Astrocyte of the hippocampus (primary cell): ENCODE data around the gene PRSS21.
A peak's percentile ranks its signal among the peaks of the same experiment; 100 is the strongest.

ENCODE experiments used
- DNase-seq: peaks from one replicate; pipeline ENCODE4 v3.0.0; 2011; ENCODE audit warnings: low read depth, low spot score

PRSS21 gene

GRCh38 chr16:2806286-2806685 lies 10.8 kb upstream of the PRSS21 start:
- no peak for DNase-seq

DNA sequence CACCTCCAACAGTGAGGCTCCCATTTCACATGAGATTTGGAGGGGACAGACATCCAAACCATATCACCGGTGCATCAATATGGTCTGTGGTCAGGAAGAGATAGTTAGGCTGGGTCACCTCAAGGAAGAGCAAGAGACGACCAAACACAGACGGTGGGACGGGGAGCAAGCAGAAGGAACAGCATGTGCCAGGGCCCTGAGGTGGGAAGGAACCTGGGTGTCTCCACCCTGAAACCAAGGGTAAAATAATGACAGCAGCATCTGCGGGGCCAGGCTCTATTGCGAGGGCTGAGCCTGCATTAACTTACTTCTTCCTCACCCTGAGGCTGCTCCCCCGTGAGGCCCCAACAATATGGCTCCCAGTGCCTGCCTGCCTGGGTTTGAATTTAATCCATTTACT lies 8.9 kb upstream of the PRSS21 start:
- no peak for DNase-seq

- no peak for DNase-seq
These were observed 7.8 kb upstream of the PRSS21 start for GRCh38 chr16:2809149-2809760.

DNA sequence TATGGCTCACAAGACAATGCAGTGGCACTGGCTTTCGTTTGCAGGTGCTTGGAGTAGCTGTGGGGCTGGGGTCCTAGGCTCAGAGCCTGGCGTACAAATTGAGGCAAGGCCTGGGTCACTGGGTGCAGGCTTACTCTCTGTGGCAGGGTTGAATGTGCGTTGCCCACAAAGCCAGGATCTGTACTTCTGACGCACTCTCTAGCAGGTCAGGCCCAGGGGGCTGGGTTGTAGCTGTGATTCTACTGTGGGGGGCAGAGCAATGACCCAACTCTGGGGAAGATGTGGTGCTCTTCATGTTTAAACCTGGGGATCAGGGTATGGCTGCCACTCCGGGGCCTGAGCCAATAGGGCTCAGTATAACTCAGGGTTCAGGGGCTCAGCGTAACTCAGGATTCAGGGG lies 6.4 kb upstream of the PRSS21 start:
- DNase-seq = no peak

- DNase-seq = peak; percentile 45
These were observed 5.2 kb upstream of the PRSS21 start for GRCh38 chr16:2811703-2812471.

DNA sequence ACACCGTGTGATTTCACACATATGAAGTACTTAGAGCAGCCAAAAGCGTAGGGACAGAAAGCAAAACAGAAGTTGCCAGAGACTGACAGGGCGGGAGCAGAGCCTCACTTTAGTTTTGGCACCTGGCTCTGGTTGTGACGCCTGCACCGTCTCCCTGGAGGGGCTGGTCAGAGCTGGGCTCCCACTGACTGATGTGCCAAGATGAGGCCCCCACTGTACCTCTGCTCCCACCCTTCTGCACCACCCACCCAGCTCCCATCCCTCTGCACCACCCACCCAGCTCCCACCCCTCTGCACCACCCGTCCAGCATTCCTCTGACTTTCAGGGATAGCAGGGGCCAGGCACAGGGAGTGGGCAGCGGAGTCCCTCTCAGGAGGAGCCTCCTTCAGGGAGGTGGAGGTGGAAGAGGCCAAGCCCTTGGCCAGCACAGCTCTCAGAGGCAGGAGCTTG lies 3.2 kb upstream of the PRSS21 start:
- DNase-seq = no peak

- DNase-seq = no peak
These were observed 2.3 kb upstream of the PRSS21 start for GRCh38 chr16:2814551-2815298.

DNA sequence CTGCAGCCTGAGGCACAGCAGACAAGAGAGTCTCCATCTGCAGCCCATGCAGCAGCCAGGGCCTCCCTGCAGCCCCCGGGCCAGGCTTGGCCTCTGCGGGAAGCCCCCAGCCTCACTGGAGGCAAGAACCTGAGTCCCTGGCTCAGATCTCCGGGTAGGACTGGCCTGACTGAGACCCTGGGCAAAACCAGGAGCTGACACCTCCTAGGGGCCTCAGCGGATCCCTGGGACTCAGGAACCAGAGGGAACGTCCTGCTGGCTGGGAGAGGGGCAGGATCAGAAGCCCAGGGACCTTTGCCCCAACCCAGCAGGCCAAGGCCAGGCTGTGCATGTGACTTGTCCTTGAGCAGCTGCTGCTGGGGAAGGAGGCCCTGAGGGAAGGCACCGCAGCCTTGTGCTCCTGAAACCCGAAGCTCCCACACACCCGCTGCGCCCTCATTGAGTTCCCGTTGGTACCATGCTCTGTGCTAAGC lies 1.7 kb upstream of the PRSS21 start:
- DNase-seq = no peak

DNA sequence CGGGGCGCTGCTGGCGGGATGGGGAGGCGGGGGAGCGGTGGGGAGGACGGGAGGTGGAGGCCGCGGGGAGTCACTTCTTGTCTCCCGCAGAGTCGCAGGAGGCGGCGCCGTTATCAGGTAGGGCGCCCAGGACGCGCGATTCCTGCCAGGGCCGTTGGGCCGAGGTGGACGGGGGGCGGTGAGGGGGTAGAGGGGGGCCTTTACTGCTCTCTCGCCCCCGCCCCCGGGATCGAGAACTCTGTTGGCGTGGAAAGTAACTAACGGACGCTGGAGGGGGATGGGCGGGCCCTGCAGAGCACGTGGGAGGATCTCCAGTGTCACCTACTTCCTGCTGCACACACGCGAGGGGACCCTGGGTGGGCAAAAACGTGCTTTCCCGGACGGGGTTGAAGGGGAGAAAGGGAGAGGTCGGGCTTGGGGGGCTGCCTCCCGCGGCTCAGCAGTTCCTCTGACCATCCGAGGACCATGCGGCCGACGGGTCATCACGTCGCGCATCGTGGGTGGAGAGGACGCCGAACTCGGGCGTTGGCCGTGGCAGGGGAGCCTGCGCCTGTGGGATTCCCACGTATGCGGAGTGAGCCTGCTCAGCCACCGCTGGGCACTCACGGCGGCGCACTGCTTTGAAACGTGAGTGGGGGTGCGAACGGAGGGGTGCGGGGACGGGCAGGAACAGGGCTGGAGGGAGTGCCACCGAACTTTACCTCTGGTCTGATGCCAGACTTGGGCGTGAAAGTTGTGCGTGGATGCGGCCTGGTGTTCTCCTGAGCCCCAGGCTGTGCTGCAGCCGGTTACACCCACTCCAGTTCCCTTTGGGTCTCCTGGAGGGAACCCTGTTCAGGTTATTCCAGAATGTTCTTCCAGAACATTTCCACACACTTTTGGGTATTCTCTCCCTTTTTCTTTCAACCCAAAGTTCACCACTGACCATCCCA lies 569 bp downstream of the PRSS21 start:
- DNase-seq = no peak

DNA sequence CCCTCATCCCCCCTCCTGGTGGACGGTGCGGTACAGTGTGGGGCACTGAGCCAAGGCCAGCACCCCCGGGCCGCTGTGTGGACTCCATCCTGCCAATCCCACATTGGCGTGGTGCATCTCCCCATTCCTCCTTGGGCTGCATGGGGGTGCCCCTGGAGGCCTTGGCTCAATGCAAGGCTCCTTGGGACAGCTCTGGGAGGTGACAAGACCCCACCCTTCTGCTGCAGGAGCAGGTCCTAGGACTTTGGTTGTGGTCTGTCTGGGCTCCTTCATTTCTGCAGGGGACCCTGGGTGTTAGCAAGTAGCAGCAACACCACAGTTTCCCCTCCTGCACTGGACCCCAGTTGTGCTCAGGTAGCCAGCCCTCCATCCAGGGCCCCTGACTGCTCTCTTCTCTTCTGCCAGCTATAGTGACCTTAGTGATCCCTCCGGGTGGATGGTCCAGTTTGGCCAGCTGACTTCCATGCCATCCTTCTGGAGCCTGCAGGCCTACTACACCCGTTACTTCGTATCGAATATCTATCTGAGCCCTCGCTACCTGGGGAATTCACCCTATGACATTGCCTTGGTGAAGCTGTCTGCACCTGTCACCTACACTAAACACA lies 1.3 kb downstream of the PRSS21 start:
- no peak for DNase-seq

- no peak for DNase-seq
These were observed 2.3 kb downstream of the PRSS21 start for GRCh38 chr16:2819179-2819938.

- no peak for DNase-seq
These were observed 3.1 kb downstream of the PRSS21 start for GRCh38 chr16:2819939-2820835.

- DNase-seq = no peak
These were observed 3.9 kb downstream of the PRSS21 start for GRCh38 chr16:2820836-2821486.

GRCh38 chr16:2821487-2822157 lies 4.6 kb downstream of the PRSS21 start:
- no peak for DNase-seq

DNA sequence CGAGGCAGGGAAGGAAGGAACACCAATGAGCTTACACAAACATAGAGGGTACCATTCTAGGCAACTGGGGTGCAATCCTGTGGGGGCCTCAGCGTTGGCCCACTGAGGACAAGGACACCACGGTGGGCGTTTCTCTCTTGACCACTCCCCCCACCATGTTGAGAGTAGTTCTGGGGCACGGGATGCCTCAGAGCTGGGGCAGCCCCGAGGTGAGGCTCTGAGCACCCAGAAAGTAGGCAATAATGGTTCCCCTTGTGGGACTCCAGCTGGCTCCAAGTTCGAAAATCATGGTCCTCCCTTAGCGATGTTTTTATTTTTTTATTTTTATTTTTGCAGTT lies 5.1 kb downstream of the PRSS21 start:
- DNase-seq = no peak

DNA sequence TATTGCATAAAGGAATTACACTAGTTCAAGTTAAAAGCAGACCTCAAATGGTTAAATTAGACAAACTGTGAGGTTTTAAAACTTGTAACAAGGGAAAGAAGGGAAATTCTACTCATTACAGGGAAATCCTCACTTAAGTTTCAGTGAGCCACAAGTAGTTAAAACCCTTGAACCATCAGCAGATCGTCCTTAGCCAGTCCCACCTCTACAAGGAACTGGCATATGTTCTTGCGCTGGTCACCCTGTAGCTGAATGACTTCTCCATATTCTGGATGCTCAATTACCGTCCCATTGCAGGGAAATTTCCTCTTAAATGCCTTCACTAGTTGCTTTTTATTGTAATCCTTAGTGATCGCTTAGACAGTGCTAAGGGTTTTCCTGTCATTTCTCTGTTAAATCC lies 5.5 kb downstream of the PRSS21 start:
- no peak for DNase-seq

- DNase-seq = no peak
These were observed 7.6 kb downstream of the PRSS21 start for GRCh38 chr16:2824626-2825025.

DNA sequence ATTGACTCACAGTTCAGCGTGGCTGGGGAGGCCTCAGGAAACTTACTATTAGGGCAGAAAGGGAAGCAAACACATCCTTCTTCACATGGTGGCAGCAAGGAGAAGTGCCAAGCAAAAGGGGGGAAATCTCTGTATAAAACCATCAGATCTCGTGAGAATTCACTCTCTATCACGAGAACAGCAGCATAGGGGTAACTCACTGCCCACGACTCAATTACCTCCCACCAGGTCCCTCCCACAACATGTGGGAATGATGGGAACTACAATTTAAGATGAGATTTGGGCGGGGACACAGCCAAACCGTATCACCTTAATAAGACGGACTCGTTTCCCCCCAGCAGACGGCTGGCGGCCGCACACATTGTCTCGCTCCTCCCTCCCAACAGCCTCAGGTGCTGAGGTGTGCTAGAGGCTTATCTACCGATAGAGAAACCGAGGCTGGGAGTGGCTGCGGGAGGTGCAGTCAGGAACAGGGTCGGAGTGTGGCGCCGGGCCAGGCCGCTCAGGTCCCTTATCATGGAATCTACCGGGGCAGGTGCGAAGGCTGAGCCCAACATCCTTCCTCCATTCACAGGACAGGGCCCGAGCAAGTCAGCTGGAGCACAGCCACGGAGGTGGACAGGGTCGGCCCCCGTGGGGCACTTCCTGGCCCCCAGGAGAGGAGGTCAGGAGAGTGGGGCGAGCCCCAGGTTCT lies 8.2 kb downstream of the PRSS21 start:
- no peak for DNase-seq
